Keratinocyte (primary cell): ENCODE data around the gene PTCD2.

Source experiments
- EZH2 ChIP-seq: IDR thresholded peaks from one replicate; pipeline ENCODE4 v1.6.1; 2012; ENCODE audit warnings: inconsistent platforms, mild to moderate bottlenecking, low read length, moderate library complexity
- TF ChIP-seq, protein P1 (sequence below), 3 experiments: IDR thresholded peaks in 1 of 3; conservative IDR thresholded peaks in 1 of 3; optimal IDR thresholded peaks in 1 of 3; 2 replicates in 2 of 3; 3 replicates in 1 of 3; pipeline versions ENCODE3 to v1.5.1; 2011; ENCODE audit warnings: low read length in 3 of 3, mild to moderate bottlenecking in 3 of 3, moderate library complexity in 2 of 3, control low read depth in 1 of 3, inconsistent platforms in 1 of 3; ENCODE audit not compliant: insufficient read depth in 2 of 3; ENCODE audit errors: extremely low read depth in 1 of 3

DNA sequence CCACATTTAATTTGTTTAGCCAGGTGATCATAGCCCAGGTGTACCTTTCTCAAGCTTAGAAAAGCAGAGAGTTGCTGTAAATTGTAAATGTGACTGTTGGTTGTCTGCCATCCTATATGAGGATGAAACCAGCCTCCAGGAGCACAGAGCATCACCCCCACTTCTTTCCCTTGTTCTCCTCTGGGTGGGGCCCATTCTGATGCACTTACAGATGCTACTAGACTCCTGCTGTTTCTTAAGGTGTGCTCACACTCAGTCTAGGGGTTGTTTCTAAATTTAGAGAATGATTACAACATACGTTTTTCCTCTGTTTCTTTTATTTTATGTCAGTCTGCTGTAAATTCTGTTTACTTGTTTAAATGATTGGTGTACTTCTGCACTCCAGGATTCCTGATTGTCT lies 10.5 kb downstream of the PTCD2 start:
- TF ChIP-seq, protein P1, sequence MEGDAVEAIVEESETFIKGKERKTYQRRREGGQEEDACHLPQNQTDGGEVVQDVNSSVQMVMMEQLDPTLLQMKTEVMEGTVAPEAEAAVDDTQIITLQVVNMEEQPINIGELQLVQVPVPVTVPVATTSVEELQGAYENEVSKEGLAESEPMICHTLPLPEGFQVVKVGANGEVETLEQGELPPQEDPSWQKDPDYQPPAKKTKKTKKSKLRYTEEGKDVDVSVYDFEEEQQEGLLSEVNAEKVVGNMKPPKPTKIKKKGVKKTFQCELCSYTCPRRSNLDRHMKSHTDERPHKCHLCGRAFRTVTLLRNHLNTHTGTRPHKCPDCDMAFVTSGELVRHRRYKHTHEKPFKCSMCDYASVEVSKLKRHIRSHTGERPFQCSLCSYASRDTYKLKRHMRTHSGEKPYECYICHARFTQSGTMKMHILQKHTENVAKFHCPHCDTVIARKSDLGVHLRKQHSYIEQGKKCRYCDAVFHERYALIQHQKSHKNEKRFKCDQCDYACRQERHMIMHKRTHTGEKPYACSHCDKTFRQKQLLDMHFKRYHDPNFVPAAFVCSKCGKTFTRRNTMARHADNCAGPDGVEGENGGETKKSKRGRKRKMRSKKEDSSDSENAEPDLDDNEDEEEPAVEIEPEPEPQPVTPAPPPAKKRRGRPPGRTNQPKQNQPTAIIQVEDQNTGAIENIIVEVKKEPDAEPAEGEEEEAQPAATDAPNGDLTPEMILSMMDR (optimal IDR thresholded peaks at IDR 0.05 in 1 of 3, IDR thresholded peaks at IDR 0.05 in 1 of 3, conservative IDR thresholded peaks at IDR 0.05 in 1 of 3; ENCODE audit: extremely low read depth in 1 of 3, insufficient read depth in 2 of 3, low read length in 3 of 3): no peak
- TF ChIP-seq EZH2: no peak
